Activated CD4-positive, alpha-beta T cell treated with anti-CD3 and anti-CD28 coated beads for 4 hours (primary cell): Measurements from ENCODE around the gene TBX4.
"Not testable (repeated sequence)": the region's sequence is repeated elsewhere in the genome, so short reads cannot be mapped to it uniquely, and the experiment has no call there.

ENCODE experiments used
- DNase-seq, 2 donors: peaks; one replicate each; pipeline ENCODE4 v3.0.0-alpha.2; 2020

TBX4 gene

DNA sequence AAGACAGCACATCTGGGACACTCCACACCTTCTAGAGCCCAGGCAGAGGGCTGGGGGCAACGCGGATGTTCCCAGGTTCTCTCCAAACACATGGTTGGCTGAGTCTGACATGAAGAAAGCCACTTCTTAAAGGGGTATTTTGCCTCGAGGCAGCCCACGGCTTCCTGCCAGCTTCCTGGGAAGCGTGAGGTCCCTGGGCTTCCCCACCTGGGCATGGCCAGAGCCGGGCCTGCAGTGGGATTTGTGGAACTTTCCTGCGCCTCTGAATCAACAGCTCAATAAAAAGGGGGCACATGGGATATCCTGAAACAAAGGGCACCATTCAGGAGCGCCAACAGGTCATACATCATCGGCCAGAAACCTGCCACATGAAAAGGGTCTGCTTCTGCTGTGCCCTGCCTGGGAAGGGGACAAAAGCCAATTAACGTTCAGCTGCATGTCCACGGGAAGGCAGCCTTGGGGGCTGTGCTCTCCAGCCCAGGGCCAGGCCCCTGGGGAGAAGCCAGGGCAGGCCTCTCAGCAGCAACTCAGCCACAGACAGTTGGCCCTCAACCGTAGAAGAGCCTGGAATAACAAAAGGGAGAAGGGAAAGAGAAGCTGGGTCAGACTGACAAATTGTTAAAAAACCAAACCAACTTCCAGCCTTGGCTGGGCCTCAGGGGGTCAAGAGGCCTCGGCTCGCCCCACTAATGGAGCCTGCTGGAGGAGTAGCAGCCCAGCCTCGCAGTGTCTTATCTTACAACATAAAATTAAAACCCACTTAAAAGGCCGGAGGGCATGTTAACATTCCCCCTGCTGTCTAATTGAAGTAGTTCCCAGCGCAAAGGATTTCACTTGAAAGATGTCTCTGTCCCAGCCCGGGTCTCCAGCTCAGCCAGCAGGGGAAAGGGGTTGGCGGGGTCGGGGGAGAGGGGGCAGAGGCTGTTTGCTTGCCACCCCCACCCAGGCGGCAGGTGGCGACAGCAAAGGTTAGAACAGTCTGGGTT is 34.2 kb downstream of the TBX4 start:
- no peak for DNase-seq

DNA sequence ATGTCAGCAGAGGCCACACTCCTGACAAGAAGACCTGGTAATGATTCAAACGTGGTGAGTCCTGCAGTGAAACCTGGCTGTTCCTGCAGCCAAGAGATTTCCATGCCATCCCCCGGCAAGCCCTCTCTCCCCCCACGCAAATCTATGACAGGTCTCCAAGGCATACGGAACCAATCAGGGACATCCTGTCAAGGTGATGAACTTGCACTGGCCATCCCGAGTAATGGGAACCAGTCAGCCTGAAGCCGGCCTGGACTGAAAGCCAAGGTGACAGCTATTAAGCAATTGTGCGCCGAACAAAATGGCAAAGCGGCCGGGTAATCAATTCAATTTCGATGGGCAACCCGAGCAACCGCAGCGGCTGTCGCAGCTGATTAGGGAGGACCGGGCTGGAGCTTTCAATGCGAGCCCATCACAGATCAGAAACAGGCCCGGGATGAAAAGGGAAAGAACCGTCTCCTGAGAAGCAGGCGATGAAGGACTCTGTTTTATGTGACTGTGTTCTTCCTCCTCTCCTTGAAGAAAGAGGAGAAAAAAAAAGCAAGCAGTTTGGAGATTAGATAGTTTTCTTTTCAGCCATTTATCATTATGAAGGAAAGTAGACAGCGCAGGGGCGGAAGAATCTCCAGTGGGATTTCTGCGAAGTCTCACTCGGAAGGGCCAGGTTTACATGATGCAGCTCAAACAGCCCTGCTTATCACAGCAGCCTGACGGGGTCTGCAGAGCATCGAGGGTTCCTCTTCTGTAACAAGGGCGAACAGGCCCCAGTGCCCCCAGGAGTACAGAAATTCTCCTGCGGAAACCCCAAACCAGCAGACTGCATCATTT is 35.2 kb downstream of the TBX4 start:
- no peak for DNase-seq

DNA sequence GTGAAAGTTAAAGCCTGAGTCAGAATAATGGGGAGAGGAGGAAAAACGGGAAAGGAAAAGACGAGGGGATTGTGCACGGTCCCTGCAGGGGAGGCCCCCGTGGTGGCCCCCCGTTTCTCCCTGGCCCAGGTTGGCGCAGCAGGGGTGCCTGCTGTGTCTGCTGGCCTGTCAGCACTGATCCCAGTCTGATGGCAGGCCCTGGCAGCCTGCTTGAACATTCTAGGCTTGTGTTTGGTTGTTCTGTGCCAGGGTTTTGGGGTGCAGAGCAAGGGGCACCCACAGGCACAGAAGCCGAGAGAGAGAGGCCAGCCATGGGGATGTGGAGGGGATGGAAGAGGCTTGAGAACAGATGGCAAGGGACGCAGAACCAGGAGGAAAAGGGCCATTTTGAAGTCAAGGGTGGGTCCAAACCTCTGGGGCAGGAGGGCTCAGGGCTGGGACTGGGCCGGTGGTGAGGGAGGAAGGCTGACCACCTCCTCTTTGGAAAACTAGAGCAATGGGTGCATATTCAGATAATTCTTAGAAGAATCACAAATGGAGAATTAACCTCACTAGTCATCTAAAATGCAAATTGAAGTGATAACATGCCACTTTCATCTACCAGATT is 35.9 kb downstream of the TBX4 start:
- DNase-seq: no peak

DNA sequence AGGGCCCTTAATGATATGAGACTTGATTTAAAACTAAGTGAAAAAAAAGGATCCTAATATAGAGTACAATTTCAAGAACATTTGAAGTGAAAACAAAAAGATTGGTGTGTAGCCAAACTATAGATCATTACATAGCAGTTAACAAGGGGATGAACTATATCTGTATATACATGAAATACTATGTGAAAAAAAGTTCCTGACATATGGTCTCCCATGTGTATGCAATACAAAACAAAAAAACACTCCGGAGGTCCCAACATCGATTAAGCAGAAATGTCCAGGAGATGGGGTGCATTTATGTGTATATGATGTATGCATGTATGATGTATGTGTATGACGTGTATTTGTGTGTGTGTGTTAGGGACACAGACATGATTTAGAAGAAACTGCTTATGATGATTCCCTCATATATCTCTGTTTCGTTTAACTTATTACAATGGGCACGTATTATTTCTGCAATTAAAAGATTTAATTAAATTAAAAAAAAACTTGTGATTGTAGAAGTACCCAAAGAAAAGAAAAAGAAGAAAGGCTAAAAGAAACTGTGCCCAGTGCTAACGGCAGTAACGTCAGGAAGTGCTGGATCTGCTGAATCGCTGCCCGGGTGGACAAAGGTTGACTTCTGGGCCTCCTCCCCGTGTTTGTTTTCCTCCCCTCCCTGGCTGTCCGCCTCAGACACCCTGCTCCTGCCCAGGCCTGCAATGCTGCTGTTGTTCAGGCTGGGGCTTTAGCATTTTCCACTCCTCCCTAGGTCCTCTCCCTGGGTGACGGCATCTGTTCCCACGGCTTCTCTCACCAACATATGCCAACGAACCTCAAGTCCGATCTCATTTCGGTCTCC is 36.9 kb downstream of the TBX4 start:
- DNase-seq: no peak

DNA sequence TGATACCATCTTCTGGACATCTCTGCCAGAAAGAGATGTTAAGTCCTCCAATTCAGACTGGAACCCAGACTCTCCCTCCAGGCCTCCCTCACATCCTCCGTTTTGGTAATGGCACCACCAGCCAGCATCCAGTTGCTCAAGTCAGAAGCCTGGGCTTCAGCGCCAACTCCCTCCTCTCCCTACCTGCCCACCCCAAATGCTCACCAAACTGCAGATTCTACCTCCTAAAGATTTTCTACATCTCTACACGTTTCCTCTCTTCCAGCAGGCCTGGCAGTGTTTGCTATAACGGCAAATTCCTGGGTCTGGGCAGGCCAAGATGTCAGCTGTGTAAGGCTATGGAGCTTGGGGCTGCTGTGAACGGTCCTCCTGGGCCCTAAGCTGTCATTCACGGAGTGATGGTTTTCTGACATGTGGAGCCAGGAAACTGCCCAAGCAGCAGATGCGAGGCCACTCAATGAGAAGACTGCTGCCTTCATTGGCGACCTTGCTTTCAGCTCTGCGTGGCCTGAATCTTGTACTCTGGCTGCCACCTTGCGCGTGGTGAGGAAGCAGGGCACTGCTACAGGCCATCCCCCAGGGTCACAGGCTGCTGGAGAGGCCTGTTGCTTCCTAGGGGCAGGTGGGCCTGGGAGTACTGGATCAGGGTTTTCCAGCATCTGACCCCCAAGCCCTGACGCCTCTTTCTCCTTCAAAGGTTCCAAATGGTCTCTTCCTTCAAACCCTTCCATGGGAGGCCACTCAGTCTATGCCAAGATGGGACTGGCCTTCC is 37.7 kb downstream of the TBX4 start:
- DNase-seq: no peak

DNA sequence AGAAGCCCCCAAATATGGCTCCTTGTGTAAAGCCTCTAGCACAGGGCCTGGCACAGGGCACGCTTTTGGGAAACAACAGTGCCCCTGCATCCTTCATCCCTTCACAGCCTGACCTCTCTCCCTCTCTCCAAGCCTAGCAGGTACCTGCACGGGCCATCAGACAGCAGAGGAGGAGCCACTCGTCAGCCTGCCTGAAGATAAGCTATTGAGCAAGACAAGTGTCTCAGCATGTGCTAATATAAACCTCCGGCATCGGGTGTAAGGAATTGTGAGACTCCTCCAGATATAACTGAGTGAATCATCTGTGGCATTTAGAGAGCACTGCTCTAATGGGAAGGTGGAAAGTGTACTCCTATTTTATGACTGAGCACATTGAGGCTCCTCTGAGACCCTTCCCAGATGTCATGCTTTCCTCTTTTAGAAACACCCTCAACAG is 38.3 kb downstream of the TBX4 start:
- no peak for DNase-seq

DNA sequence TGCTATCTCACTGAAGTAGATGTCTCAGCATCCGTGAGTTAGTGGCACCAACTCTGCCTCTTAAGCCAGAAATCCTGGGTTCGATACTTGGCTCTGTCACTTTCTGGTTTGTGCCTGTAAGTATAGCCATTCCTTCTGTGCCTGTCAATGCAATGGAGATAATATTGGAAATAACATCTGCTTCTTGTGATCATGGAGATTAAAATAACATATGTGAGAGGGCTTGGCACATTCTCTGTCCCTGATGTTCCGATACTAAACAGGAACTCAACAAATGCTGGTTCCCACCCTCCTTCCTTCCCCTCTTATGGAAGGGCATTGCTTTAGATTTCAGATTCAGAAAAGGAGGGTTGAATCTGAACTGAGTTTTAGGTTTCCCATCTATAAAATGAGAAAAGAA is 39.8 kb downstream of the TBX4 start:
- DNase-seq: no peak

DNA sequence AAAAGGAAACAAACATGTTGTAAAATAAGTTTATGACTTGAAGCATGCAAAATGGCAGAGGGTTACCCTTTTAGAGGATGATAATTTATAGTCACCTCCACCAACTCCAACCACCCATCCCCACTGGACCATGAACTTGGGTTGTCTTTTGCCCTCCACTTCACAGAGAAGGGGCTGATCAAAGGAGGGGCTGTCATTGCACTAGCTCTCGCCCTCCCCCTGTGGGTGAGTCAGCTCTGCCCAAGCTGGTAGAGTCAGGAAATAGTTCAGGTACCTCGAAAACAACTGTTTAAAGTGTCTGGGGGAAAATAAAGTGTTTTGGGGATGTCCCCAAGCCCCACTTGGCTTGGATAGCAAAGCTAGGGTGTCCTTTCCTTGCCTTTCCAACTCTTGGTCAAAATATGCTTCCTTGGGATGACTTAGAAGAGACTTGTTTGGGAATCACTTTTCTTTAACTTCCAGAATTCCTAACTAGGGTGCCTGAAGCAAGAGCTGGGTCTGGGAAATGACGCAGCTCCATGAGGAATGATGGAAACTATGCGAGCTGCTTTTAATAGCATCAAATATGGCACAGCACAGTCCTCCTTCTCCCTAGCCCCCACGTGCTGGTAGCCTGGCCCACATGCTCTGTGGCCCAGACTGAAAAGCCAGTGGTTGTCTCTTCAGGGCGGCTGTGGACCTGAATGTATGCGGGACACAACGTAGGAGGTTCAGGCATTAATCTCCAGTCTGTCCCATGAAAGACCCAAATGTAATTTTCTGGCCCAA is 40.7 kb downstream of the TBX4 start:
- DNase-seq: no peak

DNA sequence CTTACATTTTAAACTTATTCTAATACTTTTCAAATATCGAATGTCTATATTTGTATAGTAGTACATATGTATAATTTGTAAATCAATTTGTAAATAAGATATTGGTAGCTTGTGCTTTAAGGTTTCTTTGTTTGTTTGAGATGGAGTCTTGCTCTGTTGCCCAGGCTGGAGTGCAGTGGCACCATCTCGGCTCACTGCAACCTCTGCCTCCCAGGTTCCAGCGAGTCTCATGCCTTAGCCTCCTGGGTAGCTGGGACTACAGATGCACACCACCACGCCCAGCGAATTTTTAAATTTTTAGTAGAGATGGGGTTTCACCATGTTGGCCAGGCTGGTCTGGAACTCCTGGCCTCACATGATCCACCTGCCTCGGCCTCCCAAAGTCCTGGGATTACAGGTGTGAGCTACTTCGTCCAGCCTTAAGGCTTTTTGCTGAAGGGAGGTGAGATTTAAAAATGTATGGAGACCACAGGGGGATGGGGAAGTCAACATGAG is 41.7 kb downstream of the TBX4 start:
- not testable (repeated sequence) for DNase-seq

DNA sequence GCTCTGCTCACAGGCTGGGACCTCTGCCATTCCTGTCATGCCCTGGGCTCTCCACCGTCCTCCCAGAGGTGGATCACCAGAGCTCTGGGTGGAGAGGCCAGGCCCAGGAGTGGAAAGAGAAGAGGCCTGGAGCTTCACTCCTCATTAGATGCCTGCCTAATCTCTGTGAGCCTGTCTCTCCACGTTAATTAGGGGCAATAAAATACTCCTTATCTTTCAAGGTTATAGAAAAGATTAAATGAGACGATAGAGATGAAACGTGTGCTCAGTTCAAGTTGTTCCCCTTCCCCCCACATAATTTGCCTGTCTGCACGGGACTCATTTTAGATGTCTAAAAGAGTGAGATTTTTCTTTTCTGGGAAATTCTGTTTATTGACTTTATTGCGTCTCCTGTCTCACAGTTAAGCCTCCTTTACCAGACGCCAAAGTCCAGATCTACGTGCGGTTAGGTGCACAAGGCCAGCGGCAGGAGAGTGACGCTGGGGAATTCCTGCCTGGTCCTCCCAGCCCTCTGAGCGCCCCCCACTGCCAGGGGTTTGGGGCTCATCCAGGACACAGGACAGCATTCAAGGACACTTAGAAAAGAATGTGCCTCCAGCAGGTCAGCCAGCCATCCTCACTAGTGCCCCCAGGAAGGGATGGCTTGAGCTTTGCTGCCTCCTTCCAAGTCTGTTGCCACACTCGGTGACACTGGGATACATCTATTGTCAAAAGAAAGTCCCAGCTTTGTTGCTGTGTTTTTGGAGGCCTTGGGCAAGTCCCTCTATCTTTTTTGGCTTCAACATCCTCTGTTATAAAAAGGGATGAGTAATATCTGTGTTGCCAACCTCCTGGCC is 42.3 kb downstream of the TBX4 start:
- no peak for DNase-seq

DNA sequence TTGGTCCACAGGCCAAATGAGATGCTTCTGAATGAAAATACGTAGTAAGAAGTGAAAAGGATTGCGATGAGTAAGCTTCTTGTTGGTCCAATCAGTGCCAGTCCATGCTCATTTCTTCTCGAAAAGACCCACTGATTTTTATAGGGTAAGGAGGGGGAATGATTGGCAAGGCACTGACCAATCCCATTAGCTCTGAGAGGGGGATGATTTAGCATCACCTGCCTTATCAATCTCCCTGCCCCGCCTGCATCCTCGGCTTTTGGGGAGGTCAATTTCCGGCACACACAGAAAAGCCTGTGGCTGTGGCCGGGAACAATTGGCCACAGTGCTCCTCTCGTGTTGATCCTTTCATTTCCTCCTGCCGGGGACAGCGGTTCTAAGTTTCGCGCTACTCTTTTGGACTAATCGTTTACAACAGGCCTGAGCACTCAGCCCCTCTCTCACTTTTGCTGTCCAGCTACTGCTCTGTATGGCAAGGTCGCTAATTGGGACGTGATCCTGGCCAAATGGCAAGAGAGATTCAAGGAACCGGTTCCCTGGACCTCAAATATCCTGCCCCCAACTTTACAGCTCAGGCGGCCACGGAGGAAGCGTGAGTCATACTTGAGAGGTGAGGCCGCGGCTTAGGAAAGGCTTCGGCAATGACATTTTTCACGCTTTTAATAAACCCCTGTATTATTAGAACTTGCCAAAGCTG is 43.1 kb downstream of the TBX4 start:
- no peak for DNase-seq

DNA sequence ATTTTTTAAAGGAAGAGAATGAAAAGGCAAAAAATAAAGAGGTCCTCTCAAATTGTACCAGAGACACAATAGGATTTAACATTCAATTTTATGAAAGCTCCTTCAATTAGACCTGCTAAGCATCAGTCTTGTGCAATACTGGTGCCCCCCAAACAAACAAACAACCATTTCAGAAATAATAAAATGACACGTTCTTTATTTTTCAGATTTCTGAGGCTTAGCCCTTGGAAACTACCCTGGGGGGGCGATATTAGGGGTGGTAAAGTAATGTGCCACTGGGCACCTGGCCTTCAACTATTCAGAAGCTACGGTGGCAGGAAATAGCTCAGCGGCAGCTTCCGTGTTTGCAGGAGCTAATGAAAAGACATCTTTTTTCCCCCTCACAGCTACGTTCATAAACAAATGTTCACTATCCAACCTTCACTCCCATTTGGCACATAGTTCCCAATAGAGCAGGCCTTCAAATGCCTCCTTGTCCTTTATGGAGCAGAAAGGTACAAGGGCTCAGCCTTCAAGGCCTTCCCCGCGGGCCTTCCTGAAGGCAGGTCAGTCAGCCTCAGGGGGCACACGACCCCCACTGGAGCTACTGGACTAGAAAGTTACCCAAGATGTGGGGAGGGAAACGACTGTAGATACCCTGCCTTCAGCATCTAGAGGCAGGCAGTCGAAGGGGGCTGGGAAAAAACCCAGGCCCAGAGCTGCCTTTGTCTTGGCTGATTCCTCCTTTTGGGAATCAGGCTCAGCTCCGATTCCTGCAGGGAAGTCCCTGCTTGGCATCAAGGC is 44.1 kb downstream of the TBX4 start:
- DNase-seq: no peak

DNA sequence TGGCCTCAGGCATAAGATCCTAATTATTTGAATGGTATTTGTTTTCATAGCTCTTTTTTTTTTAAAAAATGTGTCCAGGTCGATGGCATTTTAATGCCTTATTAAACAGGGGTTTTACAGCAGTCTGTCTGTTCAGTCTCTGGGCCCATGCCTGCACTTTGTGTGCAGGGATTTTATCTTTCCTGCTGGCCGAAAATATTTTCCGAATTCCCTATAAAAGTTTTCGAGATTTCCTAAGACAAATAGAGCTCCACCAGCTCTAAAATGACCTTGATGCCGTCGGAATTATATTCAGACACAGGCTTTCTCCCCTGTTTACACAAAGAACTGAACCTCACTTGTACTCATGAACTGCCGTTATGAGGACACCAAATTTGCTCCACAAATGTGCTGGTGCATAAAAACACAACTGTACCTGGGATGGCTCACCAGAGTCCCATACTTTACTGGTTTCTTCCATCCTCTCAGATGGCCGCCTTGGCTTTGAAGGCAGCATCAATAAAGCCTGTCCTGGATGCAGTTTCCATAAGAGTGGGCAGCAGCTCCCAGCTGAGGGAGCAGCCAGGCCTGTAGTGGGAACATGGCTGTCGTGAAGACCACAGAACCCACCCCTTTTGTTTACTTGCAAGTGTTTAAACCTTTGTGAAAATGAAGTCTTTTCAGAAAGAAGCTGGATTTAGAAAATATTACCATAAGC is 44.9 kb downstream of the TBX4 start:
- DNase-seq: no peak

DNA sequence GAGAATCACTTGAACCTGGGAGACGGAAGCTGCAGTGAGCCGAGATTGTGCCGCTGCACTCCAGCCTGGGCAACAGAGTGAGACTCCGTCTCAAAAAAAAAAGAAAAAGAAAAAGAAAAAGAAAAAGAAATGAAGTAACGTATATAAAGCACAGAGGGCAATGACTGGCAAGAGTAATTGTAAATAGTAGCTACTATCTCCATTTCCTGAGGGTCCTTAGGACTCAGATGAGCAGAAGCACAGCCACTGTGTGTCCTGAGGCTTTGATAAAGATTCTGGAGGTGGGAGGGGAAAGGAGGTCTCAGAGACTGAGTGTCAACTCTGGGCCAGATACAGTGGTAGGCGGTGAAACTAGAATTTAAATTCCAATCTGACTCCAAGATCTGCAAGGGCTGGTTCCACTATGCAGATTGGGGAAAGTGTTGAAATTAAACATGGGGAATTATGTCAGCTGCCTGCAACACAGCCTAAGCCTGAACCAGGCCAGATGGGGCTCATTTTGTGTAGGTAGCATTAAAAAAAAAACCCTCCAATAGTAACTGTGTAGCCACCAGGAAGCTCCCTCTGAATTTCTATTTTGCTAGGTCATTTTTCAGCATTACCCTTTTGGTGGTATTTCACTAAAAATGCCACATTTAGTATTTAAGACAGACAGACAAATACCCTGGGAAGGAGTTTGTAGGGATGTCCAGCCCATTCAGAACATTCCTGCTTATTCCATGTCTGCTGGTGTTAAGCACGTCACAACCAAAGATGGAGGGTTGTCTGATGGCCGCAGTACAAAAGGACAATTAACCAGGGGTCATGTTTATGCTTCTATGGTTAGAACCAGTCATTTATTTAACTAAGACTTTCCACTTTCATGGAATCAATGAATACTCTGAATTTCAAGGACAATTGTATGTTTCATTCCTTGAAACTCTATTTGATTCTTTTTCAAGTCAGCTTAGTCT is 46.1 kb downstream of the TBX4 start:
- DNase-seq: no peak

DNA sequence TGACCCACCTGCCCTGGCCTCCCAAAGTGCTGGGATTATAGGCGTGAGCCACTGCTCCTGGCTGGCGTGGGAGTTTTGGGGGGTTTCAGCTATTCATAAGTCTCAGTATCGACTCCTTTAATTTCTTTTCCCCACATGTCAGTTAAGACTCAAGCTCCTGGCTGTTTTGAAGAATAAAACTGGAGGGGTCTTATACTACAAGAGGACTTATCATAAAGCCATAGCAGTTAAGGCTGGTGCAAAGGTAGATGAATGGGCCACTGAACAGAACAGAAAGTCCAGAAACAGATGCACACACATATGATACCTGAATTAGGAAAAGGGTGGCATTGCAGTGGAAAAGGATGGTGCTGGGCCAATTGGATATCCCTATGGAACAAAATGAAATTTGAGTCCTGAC is 47.4 kb downstream of the TBX4 start:
- DNase-seq: no peak

DNA sequence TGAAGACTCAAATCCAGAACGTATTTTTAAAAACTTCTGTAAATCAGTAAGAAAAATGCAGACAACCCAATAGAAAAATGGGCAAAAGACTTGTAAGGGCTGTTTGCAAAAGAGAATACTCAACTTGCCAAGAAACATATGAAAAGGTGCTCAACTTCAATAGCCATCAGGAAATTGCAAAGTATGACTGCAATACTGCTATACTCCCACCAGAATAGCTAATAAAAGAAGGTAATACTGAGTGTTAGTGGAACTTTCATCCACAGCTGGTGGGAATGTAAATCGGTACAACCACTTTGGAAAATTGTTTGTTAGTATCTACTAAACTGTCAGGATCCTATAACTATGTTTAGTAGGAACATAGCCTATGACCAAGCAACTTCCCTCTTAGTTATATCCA is 48.1 kb downstream of the TBX4 start:
- no peak for DNase-seq
